Upper lobe of left lung (tissue), 4 donors: ENCODE results near the gene ADGB.

ENCODE experiments used
- CTCF ChIP-seq, 6 experiments: fragments of 450-650 bp in 4 of 6; fragments of 200-600 bp in 2 of 6; sonication (generic) in 2 of 6; IDR thresholded peaks; one replicate each; pipeline ENCODE4 v1.5.1; 2016 to 2019; ENCODE audit warnings: antibody characterized with exemption in 6 of 6
- EP300 ChIP-seq, 4 donors: sonication (generic); formaldehyde crosslinking; IDR thresholded peaks; one replicate each; pipeline ENCODE4 v1.5.1; 2017; ENCODE audit warnings: antibody characterized with exemption in 4 of 4, control low read depth in 2 of 4
- POLR2A ChIP-seq, 4 donors: fragments of 450-650 bp; IDR thresholded peaks; one replicate each; pipeline ENCODE4 v1.5.1; 2016 to 2017; ENCODE audit warnings: antibody characterized with exemption in 4 of 4, mild to moderate bottlenecking in 2 of 4

DNA sequence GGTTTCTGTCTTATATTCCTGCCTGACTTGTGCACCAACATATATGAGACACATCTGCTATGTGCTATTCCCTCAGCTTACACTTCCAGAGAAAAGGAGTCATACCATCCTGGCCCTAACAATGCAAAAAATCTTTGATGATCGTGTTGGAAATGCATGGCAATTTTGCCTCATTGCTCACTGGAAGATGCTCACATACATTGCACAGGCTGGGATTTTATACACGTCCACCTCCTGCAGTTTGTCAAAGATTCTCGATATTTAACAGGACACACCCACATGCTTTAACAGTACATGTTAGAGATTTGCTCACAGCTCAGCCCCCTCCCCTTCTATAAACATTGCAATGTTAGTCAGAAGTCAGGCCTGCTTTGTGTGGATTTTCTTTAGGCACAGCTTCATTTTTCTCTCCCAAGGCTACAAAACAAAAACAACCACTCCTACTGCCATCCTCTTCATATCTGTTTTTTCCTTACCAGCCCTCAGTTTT, 66.1 kb downstream of the ADGB start:
- TF ChIP-seq EP300 (IDR thresholded peaks at IDR 0.05) (no peak), CTCF (IDR thresholded peaks at IDR 0.05) (no peak), POLR2A (IDR thresholded peaks at IDR 0.05) (no peak)
